Activated CD4-positive, alpha-beta memory T cell treated with anti-CD3 and anti-CD28 coated beads for 36 hours (primary cell): ENCODE results near the gene KBTBD13. TPM values are rescaled to one million over a fixed set of nuclear protein-coding genes. Genes with fewer than 3 reads are reported as not detected.

Source experiments
- CTCF ChIA-PET: fragments of 350-600 bp; sonication (Branson Sonifier 250); formaldehyde crosslinking; loops from one replicate; lab custom pipeline; 2021; ENCODE audit warnings: antibody characterized with exemption, inconsistent platforms; lab: Charles Lee
- POLR2A ChIA-PET: fragments of 350-600 bp; sonication (Branson Sonifier 250); formaldehyde crosslinking; loops from one replicate; lab custom pipeline; 2021; ENCODE audit warnings: antibody characterized with exemption; lab: Charles Lee
- DNase-seq: peaks from one replicate; pipeline ENCODE4 v3.0.0-alpha.2; 2020
- H3K27ac Mint-ChIP-seq: one replicate; pipeline ENCODE4 v1.8.0; 2021; ENCODE audit warnings: mixed read lengths
- H3K27me3 Mint-ChIP-seq: one replicate; pipeline ENCODE4 v1.8.0; 2021; ENCODE audit warnings: mixed read lengths
- H3K36me3 Mint-ChIP-seq: one replicate; pipeline ENCODE4 v1.8.0; 2021; ENCODE audit warnings: mixed read lengths
- H3K4me1 Mint-ChIP-seq: one replicate; pipeline ENCODE4 v1.8.0; 2021; ENCODE audit warnings: low read depth, mixed read lengths
- H3K4me3 Mint-ChIP-seq: one replicate; pipeline ENCODE4 v1.8.0; 2021; ENCODE audit warnings: mild to moderate bottlenecking, mixed read lengths
- H3K9me3 Mint-ChIP-seq: one replicate; pipeline ENCODE4 v1.8.0; 2021; ENCODE audit warnings: mixed read lengths
- intact Hi-C: fragments of 100-400 bp; cut with micrococcal nuclease; formaldehyde crosslinking; loops from one replicate; pipeline ENCODE4 v1.15.1; 2023
- total RNA-seq, 2 experiments: library from RNA; stranded (reverse); gene quantifications; one replicate each; pipeline ENCODE4 v1.2.3, GENCODE V29; 2021

The KBTBD13 gene
- total RNA-seq, 2 experiments from 2014 or later, result not detected

DNA sequence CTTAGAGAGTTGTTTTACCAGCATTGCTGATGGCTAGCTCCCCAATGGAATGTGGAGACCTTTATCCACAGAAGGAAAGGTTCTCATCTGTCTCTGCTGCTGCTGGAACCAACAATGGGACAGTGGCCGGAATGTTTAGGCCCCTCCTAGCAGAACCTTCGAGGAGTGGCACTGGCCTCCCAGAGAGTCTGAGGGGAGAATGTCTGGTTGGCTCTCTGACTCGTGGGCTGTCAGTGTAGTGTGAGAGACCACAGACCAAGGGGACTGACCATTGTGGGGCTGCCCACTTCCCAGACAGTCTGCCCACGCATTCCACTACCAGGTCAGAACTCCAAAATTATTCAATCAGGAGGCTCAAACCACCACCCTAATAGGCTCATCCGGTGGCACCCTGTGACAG lies 13.8 kb upstream of the KBTBD13 start:
- peaks cover 19% of the 10 kb centered on the region for H3K27me3 Mint-ChIP-seq
- peaks cover 4% of the 10 kb centered on the region for H3K4me1 Mint-ChIP-seq
- POLR2A ChIA-PET, result no interaction called here

DNA sequence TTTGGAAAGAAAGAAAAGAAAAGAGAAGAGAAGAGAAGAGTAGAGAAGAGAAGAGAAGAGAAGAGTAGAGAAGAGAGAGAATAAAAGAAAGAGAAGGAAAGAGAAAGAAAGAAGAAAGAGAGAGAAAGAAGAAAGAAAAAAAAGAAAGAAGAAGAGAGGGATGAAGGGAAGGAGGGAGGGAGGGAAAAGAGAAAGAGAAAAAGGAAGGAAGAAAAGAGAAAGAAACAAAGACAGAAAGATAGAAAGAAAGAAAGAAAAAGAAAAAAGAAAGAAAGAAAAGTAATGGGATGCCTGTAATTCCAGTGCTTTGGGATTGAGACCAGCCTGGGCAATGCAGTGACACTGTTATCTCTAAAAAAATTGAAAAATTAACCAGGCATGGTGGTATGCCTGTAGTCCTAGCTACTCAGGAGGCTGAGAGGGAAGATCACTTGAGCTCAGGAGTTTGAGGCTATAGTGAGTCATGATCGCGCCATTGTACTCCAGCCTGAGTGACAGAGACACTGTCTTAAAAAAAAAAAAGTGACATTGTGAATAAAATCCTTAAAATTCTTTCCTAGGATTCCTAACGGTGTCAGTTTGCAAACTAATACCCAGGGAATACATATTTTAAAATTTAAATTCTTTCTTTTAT lies 10.4 kb upstream of the KBTBD13 start:
- Mint-ChIP-seq H3K27ac (no peak overlapping the region), H3K4me3 (no peak overlapping the region), H3K36me3 (no peaks in the 10 kb centered on the region), H3K4me1 (peaks cover 4% of the 10 kb centered on the region), H3K9me3 (no peaks in the 10 kb centered on the region), H3K27me3 (peaks cover 26% of the 10 kb centered on the region)
- ChIA-PET POLR2A (no interaction called here), CTCF (interaction anchor here (0.9 to 1.6 kb wide), 3 partner anchors 11 to 36 kb away, joined by 3 read pairs; no protein-coding TSS in a partner anchor)
- no peak for DNase-seq
- intact Hi-C loops, result no loop called here

More for the DNA sequence above, 13.8 kb upstream of the KBTBD13 start:
- H3K27ac Mint-ChIP-seq, result no peak overlapping the region
- CTCF ChIA-PET, result interaction anchor here (0.6 to 1.5 kb wide), 3 partner anchors 17 to 339 kb away, joined by 3 read pairs; no protein-coding TSS in a partner anchor
- no peaks in the 10 kb centered on the region for H3K9me3 Mint-ChIP-seq
- no peak for DNase-seq
- no peaks in the 10 kb centered on the region for H3K36me3 Mint-ChIP-seq
- no peak overlapping the region for H3K4me3 Mint-ChIP-seq
- intact Hi-C loops, result no loop called here

DNA sequence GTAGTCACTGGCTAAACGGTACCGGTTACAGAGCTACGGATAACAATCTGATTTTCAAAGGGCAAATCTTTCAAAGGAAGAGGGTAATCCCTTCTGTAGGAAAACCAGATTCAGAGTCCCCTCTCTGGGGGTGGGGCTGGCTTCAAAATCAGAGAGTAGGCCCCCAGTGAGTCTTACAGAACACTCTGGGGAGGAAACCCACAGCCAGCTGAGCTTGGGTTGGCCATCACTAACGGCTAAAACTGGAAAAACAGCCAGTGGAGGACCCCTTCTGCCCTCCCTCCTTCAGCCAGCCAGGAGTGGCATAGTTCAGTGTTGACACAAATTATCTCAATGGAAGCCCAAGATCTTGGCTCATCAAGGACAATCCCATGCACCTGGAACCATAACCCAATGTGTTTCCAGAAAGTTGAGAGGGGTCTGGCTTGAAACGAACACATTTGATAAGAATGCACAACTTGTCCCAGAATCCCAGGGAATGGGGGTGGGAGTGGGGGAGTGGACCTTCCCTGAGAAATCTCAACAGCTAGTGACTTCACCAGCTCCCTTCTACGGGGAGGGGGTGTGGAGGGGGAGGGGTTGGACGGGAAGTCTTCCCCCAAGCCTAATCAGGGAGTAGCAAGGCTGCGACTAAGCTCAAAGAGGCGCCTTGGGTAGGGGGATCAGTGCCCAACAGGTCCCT lies 9.8 kb upstream of the KBTBD13 start:
- H3K36me3 Mint-ChIP-seq, result no peaks in the 10 kb centered on the region
- peaks cover 4% of the 10 kb centered on the region for H3K4me1 Mint-ChIP-seq
- POLR2A ChIA-PET, result no interaction called here
- no peak for DNase-seq
- H3K9me3 Mint-ChIP-seq, result no peaks in the 10 kb centered on the region
- intact Hi-C loops, result no loop called here
- no peak overlapping the region for H3K4me3 Mint-ChIP-seq
- no peak overlapping the region for H3K27ac Mint-ChIP-seq
- CTCF ChIA-PET, result interaction anchor here (0.9 to 1.6 kb wide), 2 partner anchors 11 to 35 kb away, joined by 3 read pairs; no protein-coding TSS in a partner anchor
- H3K27me3 Mint-ChIP-seq, result peaks cover 26% of the 10 kb centered on the region

DNA sequence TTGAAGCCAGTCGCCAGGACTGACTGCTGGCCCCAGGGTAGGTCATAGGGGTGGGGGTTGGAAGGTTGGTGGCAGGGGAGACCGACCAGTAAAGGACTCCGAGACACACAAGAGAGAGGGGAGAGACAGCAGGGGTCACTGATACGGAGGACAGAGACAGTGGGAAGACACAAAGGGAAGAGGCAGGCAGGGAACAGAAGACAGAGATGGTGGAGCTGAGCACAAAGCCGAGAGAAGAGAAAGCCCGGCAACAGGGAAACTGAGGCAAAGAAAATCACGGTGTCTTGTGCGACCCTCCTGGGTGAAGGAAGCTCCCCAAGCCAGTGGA lies 9.3 kb upstream of the KBTBD13 start:
- intact Hi-C loops, result no loop called here
- no peaks in the 10 kb centered on the region for H3K9me3 Mint-ChIP-seq
- POLR2A ChIA-PET, result no interaction called here
- no peak overlapping the region for H3K4me3 Mint-ChIP-seq
- H3K36me3 Mint-ChIP-seq, result no peaks in the 10 kb centered on the region
- H3K4me1 Mint-ChIP-seq, result peaks cover 4% of the 10 kb centered on the region
- CTCF ChIA-PET, result interaction anchor here (1.6 kb wide), 1 partner anchor 11 kb away, joined by 3 read pairs; no protein-coding TSS in a partner anchor
- H3K27me3 Mint-ChIP-seq, result peaks cover 26% of the 10 kb centered on the region
- DNase-seq, result no peak
- no peak overlapping the region for H3K27ac Mint-ChIP-seq

- Mint-ChIP-seq H3K36me3 (no peaks in the 10 kb centered on the region), H3K27me3 (peaks cover 26% of the 10 kb centered on the region), H3K9me3 (no peaks in the 10 kb centered on the region), H3K27ac (no peak within 1 kb of the TSS), H3K4me1 (peaks cover 4% of the 10 kb centered on the region), H3K4me3 (no peak within 1 kb of the TSS)
- no peak for DNase-seq
- intact Hi-C loops, result no loop called here
- CTCF ChIA-PET, result no interaction called here
- POLR2A ChIA-PET, result no interaction called here
Observed at GRCh38 chr15:65067645-65068402, 8.7 kb upstream of the KBTBD13 start, which contains the start of gene RASL12. Gene RASL12, minus strand, starts transcription at chr15:65067991. Its CDS starts 156 bp downstream, at chr15:65067835.

DNA sequence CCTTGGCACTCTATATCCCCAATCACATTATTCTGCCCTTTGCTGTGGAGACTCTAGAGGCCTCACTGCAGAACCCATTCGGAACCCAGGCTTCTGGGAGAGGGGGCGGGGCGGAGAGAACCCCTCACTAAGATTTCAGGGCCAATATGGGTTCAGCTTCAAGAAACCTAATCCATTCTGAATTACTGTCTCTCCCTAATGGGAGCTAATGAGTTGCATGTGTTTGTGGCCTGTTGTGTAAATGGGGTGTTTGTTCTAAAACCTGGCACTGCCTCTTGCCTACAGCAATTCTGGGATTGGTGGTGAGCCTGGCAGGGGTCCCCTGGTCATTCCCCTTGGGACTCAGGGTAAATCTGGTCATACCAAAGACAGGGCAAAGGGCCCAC lies 8.2 kb upstream of the KBTBD13 start:
- Mint-ChIP-seq H3K4me1 (peaks cover 4% of the 10 kb centered on the region), H3K27ac (no peak overlapping the region), H3K27me3 (peaks cover 26% of the 10 kb centered on the region), H3K9me3 (no peaks in the 10 kb centered on the region), H3K4me3 (no peak overlapping the region), H3K36me3 (no peaks in the 10 kb centered on the region)
- no peak for DNase-seq
- intact Hi-C loops, result no loop called here
- POLR2A ChIA-PET, result no interaction called here
- CTCF ChIA-PET, result interaction anchor here (1.4 kb wide), 1 partner anchor 10 kb away, joined by 6 read pairs; no protein-coding TSS in a partner anchor

GRCh38 chr15:65069179-65069578 lies 7.4 kb upstream of the KBTBD13 start:
- H3K36me3 Mint-ChIP-seq, result no peaks in the 10 kb centered on the region
- H3K9me3 Mint-ChIP-seq, result no peaks in the 10 kb centered on the region
- no peak for DNase-seq
- no peak overlapping the region for H3K27ac Mint-ChIP-seq
- CTCF ChIA-PET, result interaction anchor here (1.4 kb wide), 1 partner anchor 9 kb away, joined by 6 read pairs; no protein-coding TSS in a partner anchor
- intact Hi-C loops, result no loop called here
- POLR2A ChIA-PET, result no interaction called here
- H3K4me3 Mint-ChIP-seq, result no peak overlapping the region
- peaks cover 26% of the 10 kb centered on the region for H3K27me3 Mint-ChIP-seq
- peaks cover 4% of the 10 kb centered on the region for H3K4me1 Mint-ChIP-seq

DNA sequence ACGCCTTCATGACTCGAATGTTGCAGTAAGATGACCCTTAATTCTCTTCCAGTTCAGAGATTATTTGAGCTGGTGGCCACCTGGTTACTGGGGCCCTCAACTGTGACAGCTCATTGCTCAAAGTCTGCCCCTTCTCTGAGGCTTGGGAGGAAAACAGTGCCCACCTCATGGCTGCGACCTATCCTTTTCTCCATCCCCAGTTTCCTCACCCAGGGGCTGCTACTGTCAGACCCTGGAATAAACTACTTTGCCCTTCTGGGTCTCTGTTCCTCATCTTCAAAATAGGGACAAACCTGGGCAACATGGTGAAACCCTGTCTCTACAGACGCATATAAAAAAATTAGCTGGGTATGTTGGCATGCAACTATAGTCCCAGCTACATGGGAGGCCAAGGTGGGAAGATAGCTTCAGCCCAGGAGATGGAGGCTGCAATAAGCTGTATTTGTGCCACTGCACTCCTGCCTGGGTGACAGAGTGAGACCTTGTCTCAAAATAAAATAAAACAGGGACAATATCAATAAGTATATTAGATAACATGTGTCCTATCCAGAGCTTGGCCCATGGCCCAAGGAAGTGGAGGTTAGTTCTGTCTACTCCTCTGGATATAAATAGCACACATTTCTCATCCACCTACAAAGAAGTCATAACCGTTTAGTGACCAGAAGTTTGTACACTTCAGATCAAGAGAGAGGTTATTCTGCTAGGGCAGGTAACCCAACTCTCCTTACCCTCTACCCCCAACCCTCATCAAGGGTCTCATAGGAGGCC lies 6.6 kb upstream of the KBTBD13 start:
- peaks cover 26% of the 10 kb centered on the region for H3K27me3 Mint-ChIP-seq
- no peak overlapping the region for H3K4me3 Mint-ChIP-seq
- H3K9me3 Mint-ChIP-seq, result no peaks in the 10 kb centered on the region
- ChIA-PET CTCF (interaction anchor here (1.4 kb wide), 1 partner anchor 8 kb away, joined by 6 read pairs; no protein-coding TSS in a partner anchor), POLR2A (no interaction called here)
- H3K27ac Mint-ChIP-seq, result no peak overlapping the region
- peaks cover 4% of the 10 kb centered on the region for H3K4me1 Mint-ChIP-seq
- intact Hi-C loops, result no loop called here
- DNase-seq, result no peak
- no peaks in the 10 kb centered on the region for H3K36me3 Mint-ChIP-seq

DNA sequence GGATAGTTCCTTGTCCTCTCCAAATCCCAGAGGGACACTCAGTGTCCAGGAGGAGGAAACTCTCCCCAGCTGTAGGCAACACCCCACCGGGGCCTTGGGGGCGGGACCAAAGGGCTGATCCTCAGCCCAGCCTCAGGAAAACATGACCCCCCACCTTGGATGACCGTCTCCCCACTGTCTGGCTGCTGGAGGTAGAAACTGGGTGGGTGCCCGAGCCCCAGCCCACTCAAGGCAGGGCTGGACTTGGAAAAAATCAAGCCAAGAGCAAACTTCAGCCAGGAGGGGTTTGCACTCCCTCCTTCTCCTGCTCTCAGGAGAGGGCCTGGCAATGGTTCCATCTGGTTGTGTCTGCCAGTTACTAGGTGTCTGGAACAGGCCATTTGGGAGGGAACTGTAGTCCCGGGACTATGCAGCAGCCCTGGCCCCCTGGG lies 5.2 kb upstream of the KBTBD13 start:
- no peak overlapping the region for H3K27ac Mint-ChIP-seq
- H3K4me1 Mint-ChIP-seq, result peaks cover 4% of the 10 kb centered on the region
- CTCF ChIA-PET, result no interaction called here
- no peaks in the 10 kb centered on the region for H3K36me3 Mint-ChIP-seq
- POLR2A ChIA-PET, result no interaction called here
- H3K4me3 Mint-ChIP-seq, result no peak overlapping the region
- H3K9me3 Mint-ChIP-seq, result no peaks in the 10 kb centered on the region
- intact Hi-C loops, result no loop called here
- no peak for DNase-seq
- peaks cover 18% of the 10 kb centered on the region for H3K27me3 Mint-ChIP-seq

DNA sequence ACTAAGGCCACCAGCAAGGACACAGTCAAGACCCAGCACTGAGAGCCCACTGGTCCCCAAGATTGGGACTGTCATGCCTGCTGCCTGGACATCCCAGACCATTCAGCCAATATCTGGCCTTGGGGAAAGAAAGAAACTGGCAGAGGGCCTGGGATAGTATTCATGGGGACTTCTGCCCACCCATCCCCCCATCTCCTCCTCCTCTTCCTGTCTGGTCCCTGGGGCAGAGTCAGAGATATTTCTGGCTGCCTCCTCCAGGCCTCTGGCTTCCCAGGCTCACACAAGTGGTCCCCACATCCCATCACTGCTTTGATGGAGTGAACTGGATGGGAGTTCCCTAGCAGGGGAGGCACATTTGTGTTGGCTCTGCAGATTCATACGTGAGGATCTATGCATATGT lies 4.5 kb upstream of the KBTBD13 start:
- Mint-ChIP-seq H3K27me3 (peaks cover 16% of the 10 kb centered on the region), H3K4me1 (peaks cover 4% of the 10 kb centered on the region), H3K4me3 (no peak overlapping the region), H3K27ac (no peak overlapping the region), H3K36me3 (no peaks in the 10 kb centered on the region), H3K9me3 (no peaks in the 10 kb centered on the region)
- DNase-seq, result no peak
- ChIA-PET POLR2A (no interaction called here), CTCF (no interaction called here)
- intact Hi-C loops, result no loop called here

- Mint-ChIP-seq H3K9me3 (no peaks in the 10 kb centered on the region), H3K36me3 (no peaks in the 10 kb centered on the region), H3K4me1 (no peaks in the 10 kb centered on the region), H3K27me3 (peaks cover 12% of the 10 kb centered on the region), H3K4me3 (no peak overlapping the region), H3K27ac (no peak overlapping the region)
- DNase-seq, result no peak
- intact Hi-C loops, result no loop called here
- ChIA-PET CTCF (interaction anchor here (1.0 kb wide), 1 partner anchor 262 kb away, joined by 3 read pairs; no protein-coding TSS in a partner anchor), POLR2A (no interaction called here)
Observed at GRCh38 chr15:65072617-65073016, 3.9 kb upstream of the KBTBD13 start.
